GM12873 (cell line): Measurements from ENCODE around the gene RNF220.

Experiments
- CTCF ChIP-seq: IDR thresholded peaks from 2 replicates; pipeline ENCODE4 v1.5.1; 2012; ENCODE audit warnings: low read depth, mild to moderate bottlenecking, moderate library complexity, low read length, control low read depth; ENCODE audit not compliant: insufficient read depth; ENCODE audit errors: missing control alignments

RNF220 gene

GRCh38 chr1:44547361-44547760 lies 142.3 kb downstream of the RNF220 start:
- TF ChIP-seq CTCF = no peak

GRCh38 chr1:44547837-44548236 lies 142.8 kb downstream of the RNF220 start:
- TF ChIP-seq CTCF = no peak

GRCh38 chr1:44549510-44549909 lies 144.5 kb downstream of the RNF220 start:
- TF ChIP-seq CTCF = no peak

- no peak for TF ChIP-seq CTCF
Measured at GRCh38 chr1:44553127-44553758, 148.2 kb downstream of the RNF220 start.

- no peak for TF ChIP-seq CTCF
Measured at GRCh38 chr1:44553771-44554170, 148.7 kb downstream of the RNF220 start.

GRCh38 chr1:44554706-44555105 lies 149.7 kb downstream of the RNF220 start:
- TF ChIP-seq CTCF = no peak

- TF ChIP-seq CTCF = no peak
Measured at GRCh38 chr1:44557778-44558177, 152.7 kb downstream of the RNF220 start.
